ENCODE measurements around the gene SEPTIN11. TPM values are rescaled to one million over a fixed set of nuclear protein-coding genes. Genes with fewer than 3 reads are reported as not detected.
A peak's percentile ranks its signal among the peaks of the same experiment; 100 is the strongest.

SEPTIN11 gene
- total and polyA plus RNA-seq, 9 of the 15 experiments (the other 6 are each of a cell fraction or from before 2014, with no cell fraction given), result 25.7 to 142 (median 84.3) TPM

- TF ChIP-seq ETS1 (conservative IDR thresholded peaks at IDR 0.05; ENCODE audit: control insufficient read depth, low read depth, low read length) (peak; percentile 53; the same call in 1 of the 2 replicates), ZNF175 (CRISPR knock-in tag; IDR thresholded peaks at IDR 0.05; ENCODE audit: low read depth) (no peak), RBM15 (IDR thresholded peaks at IDR 0.05; ENCODE audit: insufficient read depth, low read length) (no peak), CGGBP1 (CRISPR knock-in tag; IDR thresholded peaks at IDR 0.05) (no peak), DLX4 (CRISPR knock-in tag; IDR thresholded peaks at IDR 0.05) (no peak), PTBP1 (IDR thresholded peaks at IDR 0.05; ENCODE audit: low read depth, low read length) (peak; percentile 24; the same call in 1 of the 2 replicates), FOS (IDR thresholded peaks at IDR 0.05; ENCODE audit: extremely low read depth, insufficient read length) (no peak), ZFX (CRISPR knock-in tag; IDR thresholded peaks at IDR 0.05) (peak; percentile 53), EZH2 (IDR thresholded peaks at IDR 0.05; ENCODE audit: borderline replicate concordance, low read depth, low read length) (no peak), RCOR1 (IDR thresholded peaks at IDR 0.05; ENCODE audit: borderline replicate concordance in 1 of 2, low read depth in 2 of 2, low read length in 2 of 2) (0 out of 4 replicates have a peak, but pooled peaks of 1 of the 2 experiments have one; percentile 8), LARP7 (IDR thresholded peaks at IDR 0.05) (0 out of 2 replicates have a peak, but pooled peaks have one; percentile 9), TARDBP (IDR thresholded peaks at IDR 0.05) (0 out of 2 replicates have a peak, but pooled peaks have one; percentile 17), BCOR (IDR thresholded peaks at IDR 0.05) (peak; percentile 36; the same call in 1 of the 2 replicates), RREB1 (CRISPR knock-in tag; IDR thresholded peaks at IDR 0.05) (no peak), POLR3A (IDR thresholded peaks at IDR 0.05; ENCODE audit: borderline replicate concordance, extremely low read depth, insufficient read depth, insufficient read length) (no peak)
Measured at GRCh38 chr4:76948443-76949275, 893 bp upstream of the SEPTIN11 start (continued).
